Panc1 (cell line): ENCODE results near the gene PDLIM7. TPM values are rescaled to one million over a fixed set of nuclear protein-coding genes. Genes with fewer than 3 reads are reported as not detected.

Experiments used
- ATAC-seq: fragments of 200-7000 bp; cut with Tn5 transposase; 2 replicates; pipeline ENCODE4 v1.9.1; 2020; ENCODE audit warnings: mild to moderate bottlenecking, moderate library complexity
- Bru-seq: library from RNA; stranded (reverse); fragments of 400-500 nt; gene quantifications from one replicate; lab custom pipeline; 2021; lab: Mats Ljungman, UMichigan
- BruChase-seq, 2 experiments: library from RNA; stranded (reverse); fragments of 400-500 nt; gene quantifications; one replicate each; lab custom pipeline; 2021; lab: Mats Ljungman, UMichigan
- BruUV-seq: library from RNA; stranded (reverse); fragments of 400-500 nt; replicated peaks from 2 replicates; lab custom pipeline; 2021; lab: Mats Ljungman, UMichigan
- CTCF ChIA-PET: fragments of 300-600 bp; sonication (Branson Sonifier 250); formaldehyde crosslinking; loops from one replicate; lab custom pipeline; 2022; ENCODE audit warnings: antibody characterized with exemption; lab: Charles Lee
- POLR2A ChIA-PET: fragments of 300-600 bp; sonication (Branson Sonifier 250); formaldehyde crosslinking; loops from one replicate; lab custom pipeline; 2022; ENCODE audit warnings: antibody characterized with exemption; lab: Charles Lee
- DNase-seq: peaks from one replicate; pipeline ENCODE4 v3.0.0-alpha.2; 2010; ENCODE audit warnings: low read depth, low spot score
- H3K27ac ChIP-seq: 2 replicates; pipeline ENCODE4 v1.5.1; 2011; ENCODE audit warnings: mild to moderate bottlenecking, low read length, inconsistent platforms
- H3K27me3 ChIP-seq: fragments of 200-500 bp; sonication (Bioruptor generic); 2 replicates; pipeline ENCODE4 v1.6.0; 2014; ENCODE audit warnings: low read length, inconsistent platforms; ENCODE audit not compliant: control insufficient read depth, insufficient read depth
- H3K36me3 ChIP-seq: fragments of 200-500 bp; sonication (Bioruptor generic); 2 replicates; pipeline ENCODE4 v1.5.1; 2014; ENCODE audit warnings: inconsistent platforms, mild to moderate bottlenecking, low read length, moderate library complexity; ENCODE audit not compliant: control insufficient read depth, insufficient read depth
- H3K4me1 ChIP-seq: 2 replicates; pipeline ENCODE4 v1.5.1; 2011; ENCODE audit warnings: inconsistent platforms, mild to moderate bottlenecking, low read length, moderate library complexity; ENCODE audit not compliant: control insufficient read depth, insufficient read depth
- H3K4me3 ChIP-seq, 2 experiments: 2 replicates each; pipeline ENCODE4 v1.5.1; 2011 to 2012; ENCODE audit warnings: low read depth in 2 of 2, low read length in 2 of 2, mild to moderate bottlenecking in 2 of 2, inconsistent platforms in 1 of 2, moderate library complexity in 1 of 2
- H3K9me3 ChIP-seq: fragments of 200-500 bp; sonication (Bioruptor generic); 2 replicates; pipeline ENCODE4 v1.5.1; 2014; ENCODE audit warnings: low read depth, mild to moderate bottlenecking, inconsistent platforms, low read length, moderate library complexity; ENCODE audit not compliant: control insufficient read depth, insufficient read depth
- POLR2AphosphoS5 ChIP-seq: IDR thresholded peaks from 2 replicates; pipeline ENCODE4 v1.6.1; 2012; ENCODE audit warnings: mild to moderate bottlenecking, low read depth, low read length, moderate library complexity
- SIN3A ChIP-seq: IDR thresholded peaks from 2 replicates; pipeline ENCODE4 v1.6.1; 2012; ENCODE audit warnings: low read depth, mild to moderate bottlenecking, low read length, moderate library complexity, borderline replicate concordance; ENCODE audit not compliant: insufficient read depth
- TCF7L2 ChIP-seq: IDR thresholded peaks from 2 replicates; pipeline ENCODE4 v1.6.1; 2011; ENCODE audit warnings: mild to moderate bottlenecking, low read depth, low read length, inconsistent platforms
- in situ Hi-C: cut with HindIII; loops from 2 replicates; pipeline ENCODE4 v1.10.0; 2016; ENCODE audit warnings: low sequenced_read_pairs, low pct_unique_long_range_greater_than_20kb
- intact Hi-C: fragments of 100-400 bp; cut with micrococcal nuclease; formaldehyde crosslinking; loops from one replicate; pipeline ENCODE4 v1.10.0; 2022; ENCODE audit not compliant: unreplicated experiment
- long read RNA-seq: library from polyadenylated mRNA; unstranded; transcript quantifications from one replicate; pipeline ENCODE4 v2.0.0, GENCODE V29; 2021; ENCODE audit not compliant: unreplicated experiment
- polyA plus RNA-seq: library from polyadenylated mRNA; unstranded; fragments of >200 nt; gene quantifications from one replicate; pipeline ENCODE4 v1.2.1, GENCODE V29; 2012; ENCODE audit warnings: missing spikeins; ENCODE audit not compliant: insufficient read length
- total RNA-seq: library from RNA; stranded (reverse); gene quantifications from one replicate; pipeline ENCODE4 v1.2.1, GENCODE V29; 2021; ENCODE audit not compliant: unreplicated experiment
- TF ChIP-seq, protein P1 (sequence below): fragments of 450-650 bp; IDR thresholded peaks from 2 replicates; pipeline ENCODE4 v1.5.1; 2017; ENCODE audit warnings: mild to moderate bottlenecking
- TF ChIP-seq, protein P2 (sequence below), 2 experiments: IDR thresholded peaks; 2 replicates each; pipeline ENCODE4 v1.6.1; 2011 to 2012; ENCODE audit warnings: low read depth in 2 of 2, control low read depth in 1 of 2, low read length in 1 of 2, mild to moderate bottlenecking in 1 of 2, moderate library complexity in 1 of 2; ENCODE audit not compliant: insufficient read depth in 1 of 2

Gene PDLIM7, protein sequence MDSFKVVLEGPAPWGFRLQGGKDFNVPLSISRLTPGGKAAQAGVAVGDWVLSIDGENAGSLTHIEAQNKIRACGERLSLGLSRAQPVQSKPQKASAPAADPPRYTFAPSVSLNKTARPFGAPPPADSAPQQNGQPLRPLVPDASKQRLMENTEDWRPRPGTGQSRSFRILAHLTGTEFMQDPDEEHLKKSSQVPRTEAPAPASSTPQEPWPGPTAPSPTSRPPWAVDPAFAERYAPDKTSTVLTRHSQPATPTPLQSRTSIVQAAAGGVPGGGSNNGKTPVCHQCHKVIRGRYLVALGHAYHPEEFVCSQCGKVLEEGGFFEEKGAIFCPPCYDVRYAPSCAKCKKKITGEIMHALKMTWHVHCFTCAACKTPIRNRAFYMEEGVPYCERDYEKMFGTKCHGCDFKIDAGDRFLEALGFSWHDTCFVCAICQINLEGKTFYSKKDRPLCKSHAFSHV
- 62.9 TPM for total RNA-seq
- 56.8 TPM for polyA plus RNA-seq
- Bru-seq, nascent RNA: percentile 60 among the genes with signal in this experiment
- percentile 65 among the genes with signal in this experiment for BruChase-seq, experiment 1, labeled RNA remaining after a 2-hour chase
- BruChase-seq, experiment 2, labeled RNA remaining after a 6-hour chase: percentile 68 among the genes with signal in this experiment
- long read RNA-seq, transcript PDLIM7-202 (13 exons, 1,689 nt): major isoform, 34 of 94 reads
- long read RNA-seq, partial matches to known transcripts: 40 of 94 reads
- long read RNA-seq, other reads (novel, unspliced or antisense): 17 of 94 reads

DNA sequence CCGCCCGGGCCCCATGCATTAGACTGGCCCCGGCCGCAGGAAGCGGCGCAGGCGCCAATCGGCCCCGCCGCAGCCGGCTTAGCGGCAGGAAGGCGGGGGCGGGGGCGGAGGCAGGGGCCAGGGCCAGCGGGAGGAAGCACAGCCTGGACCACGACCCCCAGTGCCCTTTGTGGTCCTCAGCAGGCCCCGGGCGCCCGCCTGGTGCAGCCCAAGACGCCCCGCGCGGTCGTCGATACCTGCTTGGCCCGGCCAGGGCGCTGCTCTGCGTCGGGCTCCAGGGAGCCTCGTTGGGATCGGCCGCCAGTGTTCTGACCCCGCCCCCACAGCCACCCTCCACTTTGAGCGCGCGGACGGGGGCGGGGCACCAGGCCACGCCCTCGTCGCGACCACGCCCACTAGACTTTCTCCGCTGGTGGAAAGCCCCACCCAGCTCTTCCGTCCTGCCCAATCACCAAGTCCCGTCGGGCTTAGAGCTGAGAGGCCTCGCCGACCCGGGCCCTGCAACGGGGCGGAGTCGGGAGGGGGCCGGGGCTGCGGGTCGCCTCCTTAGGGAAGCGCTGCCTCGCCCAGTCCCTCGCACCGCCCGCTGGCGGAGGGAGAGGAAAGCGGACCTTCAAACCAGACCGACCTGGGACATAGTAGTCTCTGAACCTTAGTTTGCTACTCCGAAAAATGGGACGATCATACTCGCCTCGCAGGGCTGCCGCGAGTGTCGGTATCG, at the start of gene PDLIM7:
Gene PDLIM7 (minus strand): TSS at position 313 of the 721 bp plus-strand sequence. CDS start 1,092 bp downstream, outside the sequence.
- CTCF ChIA-PET: interaction anchor here (1.2 kb wide), 1 partner anchor 107 kb away, joined by 4 read pairs; no protein-coding TSS in a partner anchor
- ATAC-seq: peak; percentile 89
- peaks cover 30% of the 10 kb centered on the region for H3K4me1 ChIP-seq

More for the DNA sequence above, at the start of gene PDLIM7:
- Histone ChIP-seq H3K27ac (peak within 1 kb of the TSS; percentile 70), H3K27me3 (no peaks in the 10 kb centered on the region), H3K9me3 (no peaks in the 10 kb centered on the region), H3K4me3 (peak within 1 kb of the TSS; percentile 56 to 63), H3K36me3 (no peaks in the 10 kb centered on the region; the same call in 1 of the 2 replicates)
- POLR2A ChIA-PET: interaction anchor here (0.6 to 0.9 kb wide), 5 partner anchors 18 to 100 kb away, joined by 3 to 6 read pairs (median 4); no protein-coding TSS in a partner anchor
- intact Hi-C loops (loop anchor here (5.0 kb wide), 1 partner anchor 105 kb away; no protein-coding TSS in a partner anchor), in situ Hi-C loops (no loop called here)
- no TSS peak for BruUV-seq
- TF ChIP-seq POLR2AphosphoS5 (peak; percentile 93), TCF7L2 (no peak), SIN3A (0 out of 2 replicates have a peak, but pooled peaks have one; percentile 90)
- TF ChIP-seq, protein P1, sequence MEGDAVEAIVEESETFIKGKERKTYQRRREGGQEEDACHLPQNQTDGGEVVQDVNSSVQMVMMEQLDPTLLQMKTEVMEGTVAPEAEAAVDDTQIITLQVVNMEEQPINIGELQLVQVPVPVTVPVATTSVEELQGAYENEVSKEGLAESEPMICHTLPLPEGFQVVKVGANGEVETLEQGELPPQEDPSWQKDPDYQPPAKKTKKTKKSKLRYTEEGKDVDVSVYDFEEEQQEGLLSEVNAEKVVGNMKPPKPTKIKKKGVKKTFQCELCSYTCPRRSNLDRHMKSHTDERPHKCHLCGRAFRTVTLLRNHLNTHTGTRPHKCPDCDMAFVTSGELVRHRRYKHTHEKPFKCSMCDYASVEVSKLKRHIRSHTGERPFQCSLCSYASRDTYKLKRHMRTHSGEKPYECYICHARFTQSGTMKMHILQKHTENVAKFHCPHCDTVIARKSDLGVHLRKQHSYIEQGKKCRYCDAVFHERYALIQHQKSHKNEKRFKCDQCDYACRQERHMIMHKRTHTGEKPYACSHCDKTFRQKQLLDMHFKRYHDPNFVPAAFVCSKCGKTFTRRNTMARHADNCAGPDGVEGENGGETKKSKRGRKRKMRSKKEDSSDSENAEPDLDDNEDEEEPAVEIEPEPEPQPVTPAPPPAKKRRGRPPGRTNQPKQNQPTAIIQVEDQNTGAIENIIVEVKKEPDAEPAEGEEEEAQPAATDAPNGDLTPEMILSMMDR: peak; percentile 6; the same call in 1 of the 2 replicates
- TF ChIP-seq, protein P2, sequence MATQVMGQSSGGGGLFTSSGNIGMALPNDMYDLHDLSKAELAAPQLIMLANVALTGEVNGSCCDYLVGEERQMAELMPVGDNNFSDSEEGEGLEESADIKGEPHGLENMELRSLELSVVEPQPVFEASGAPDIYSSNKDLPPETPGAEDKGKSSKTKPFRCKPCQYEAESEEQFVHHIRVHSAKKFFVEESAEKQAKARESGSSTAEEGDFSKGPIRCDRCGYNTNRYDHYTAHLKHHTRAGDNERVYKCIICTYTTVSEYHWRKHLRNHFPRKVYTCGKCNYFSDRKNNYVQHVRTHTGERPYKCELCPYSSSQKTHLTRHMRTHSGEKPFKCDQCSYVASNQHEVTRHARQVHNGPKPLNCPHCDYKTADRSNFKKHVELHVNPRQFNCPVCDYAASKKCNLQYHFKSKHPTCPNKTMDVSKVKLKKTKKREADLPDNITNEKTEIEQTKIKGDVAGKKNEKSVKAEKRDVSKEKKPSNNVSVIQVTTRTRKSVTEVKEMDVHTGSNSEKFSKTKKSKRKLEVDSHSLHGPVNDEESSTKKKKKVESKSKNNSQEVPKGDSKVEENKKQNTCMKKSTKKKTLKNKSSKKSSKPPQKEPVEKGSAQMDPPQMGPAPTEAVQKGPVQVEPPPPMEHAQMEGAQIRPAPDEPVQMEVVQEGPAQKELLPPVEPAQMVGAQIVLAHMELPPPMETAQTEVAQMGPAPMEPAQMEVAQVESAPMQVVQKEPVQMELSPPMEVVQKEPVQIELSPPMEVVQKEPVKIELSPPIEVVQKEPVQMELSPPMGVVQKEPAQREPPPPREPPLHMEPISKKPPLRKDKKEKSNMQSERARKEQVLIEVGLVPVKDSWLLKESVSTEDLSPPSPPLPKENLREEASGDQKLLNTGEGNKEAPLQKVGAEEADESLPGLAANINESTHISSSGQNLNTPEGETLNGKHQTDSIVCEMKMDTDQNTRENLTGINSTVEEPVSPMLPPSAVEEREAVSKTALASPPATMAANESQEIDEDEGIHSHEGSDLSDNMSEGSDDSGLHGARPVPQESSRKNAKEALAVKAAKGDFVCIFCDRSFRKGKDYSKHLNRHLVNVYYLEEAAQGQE (IDR thresholded peaks at IDR 0.05; ENCODE audit: insufficient read depth in 1 of 2, low read depth in 2 of 2, low read length in 1 of 2): no peak
- no peak for DNase-seq
